Activated CD4-positive, alpha-beta T cell treated with anti-CD3 and anti-CD28 coated beads, Interleukin-2, amount 50 U/mL, for 48 hours (primary cell): ENCODE measurements around the gene CDH13.

Source experiments
- DNase-seq, 2 experiments: peaks; one replicate each; pipeline ENCODE4 v3.0.0-alpha.2; 2020

Gene CDH13

GRCh38 chr16:83270061-83270460, 643.3 kb downstream of the CDH13 start:
- DNase-seq, result no peak

- no peak for DNase-seq
These were observed 643.9 kb downstream of the CDH13 start for GRCh38 chr16:83270640-83271039.

- DNase-seq, result no peak
These were observed 644.4 kb downstream of the CDH13 start for GRCh38 chr16:83271123-83271522.

GRCh38 chr16:83271970-83272575, 645.3 kb downstream of the CDH13 start:
- no peak for DNase-seq

GRCh38 chr16:83272843-83273242, 646.1 kb downstream of the CDH13 start:
- DNase-seq, result no peak

GRCh38 chr16:83273504-83274173, 646.9 kb downstream of the CDH13 start:
- no peak for DNase-seq

GRCh38 chr16:83279251-83279650, 652.5 kb downstream of the CDH13 start:
- DNase-seq, result no peak

GRCh38 chr16:83285921-83286320, 659.2 kb downstream of the CDH13 start:
- no peak for DNase-seq

- no peak for DNase-seq
These were observed 669.7 kb downstream of the CDH13 start for GRCh38 chr16:83296505-83296904.

- no peak for DNase-seq
These were observed 671.8 kb downstream of the CDH13 start for GRCh38 chr16:83298541-83298940.

- no peak for DNase-seq
These were observed 673.6 kb downstream of the CDH13 start for GRCh38 chr16:83300326-83300725.

- DNase-seq, result no peak
These were observed 675.2 kb downstream of the CDH13 start for GRCh38 chr16:83301971-83302370.

- DNase-seq, result no peak
These were observed 676.1 kb downstream of the CDH13 start for GRCh38 chr16:83302853-83303252.

GRCh38 chr16:83305092-83305491, 678.3 kb downstream of the CDH13 start:
- no peak for DNase-seq

- no peak for DNase-seq
These were observed 680.3 kb downstream of the CDH13 start for GRCh38 chr16:83306961-83307593.

- DNase-seq, result no peak
These were observed 680.8 kb downstream of the CDH13 start for GRCh38 chr16:83307594-83307992.

- DNase-seq, result no peak
These were observed 681.6 kb downstream of the CDH13 start for GRCh38 chr16:83308414-83308813.

GRCh38 chr16:83310816-83311215, 684.0 kb downstream of the CDH13 start:
- DNase-seq, result no peak

GRCh38 chr16:83312015-83312717, 685.4 kb downstream of the CDH13 start:
- no peak for DNase-seq

GRCh38 chr16:83312718-83313245, 686.0 kb downstream of the CDH13 start:
- no peak for DNase-seq

- no peak for DNase-seq
These were observed 688.5 kb downstream of the CDH13 start for GRCh38 chr16:83315271-83315670.

- no peak for DNase-seq
These were observed 689.7 kb downstream of the CDH13 start for GRCh38 chr16:83316458-83316857.

GRCh38 chr16:83318390-83318789, 691.6 kb downstream of the CDH13 start:
- DNase-seq, result no peak

- DNase-seq, result no peak
These were observed 702.2 kb downstream of the CDH13 start for GRCh38 chr16:83328936-83329335.
